Kidney epithelial cell (primary cell): ENCODE results near the gene C6orf89. TPM values are rescaled to one million over a fixed set of nuclear protein-coding genes. Genes with fewer than 3 reads are reported as not detected.
"Not testable (repeated sequence)": the region's sequence is repeated elsewhere in the genome, so short reads cannot be mapped to it uniquely, and the experiment has no call there.

Experiments used
- DNase-seq: peaks from one replicate; pipeline ENCODE4 v3.0.0-alpha.2; 2010; ENCODE audit warnings: low read depth
- H3K27me3 ChIP-seq: 2 replicates; pipeline ENCODE4 v1.6.0; 2011; ENCODE audit warnings: low read length; ENCODE audit not compliant: control insufficient read depth, insufficient read depth
- H3K36me3 ChIP-seq: 2 replicates; pipeline ENCODE4 v1.5.1; 2011; ENCODE audit warnings: low read length; ENCODE audit not compliant: control insufficient read depth, insufficient read depth
- H3K4me3 ChIP-seq: 2 replicates; pipeline ENCODE4 v1.5.1; 2011; ENCODE audit warnings: low read depth, mild to moderate bottlenecking, control low read depth, low read length
- CTCF ChIP-seq: IDR thresholded peaks from 2 replicates; pipeline ENCODE4 v1.5.1; 2011; ENCODE audit warnings: mild to moderate bottlenecking, moderate library complexity, low read length, control low read depth, inconsistent platforms; ENCODE audit not compliant: insufficient read depth, poor library complexity, severe bottlenecking
- total RNA-seq: library from RNA; depleted of rRNA; stranded (reverse); fragments of >200 nt; gene quantifications from 2 replicates; pipeline ENCODE4 v1.2.3, GENCODE V29; 2015

The C6orf89 gene
- total RNA-seq, 1 donor from 2014 or later: 42.5 TPM

GRCh38 chr6:36936824-36937223 is 51.1 kb downstream of the C6orf89 start:
- H3K27me3 ChIP-seq: no peaks in the 10 kb centered on the region
- DNase-seq: no peak
- H3K4me3 ChIP-seq: no peak overlapping the region
- no peak for TF ChIP-seq CTCF
- no peaks in the 10 kb centered on the region for H3K36me3 ChIP-seq

- no peak for DNase-seq
- H3K27me3 ChIP-seq: no peaks in the 10 kb centered on the region
- no peak overlapping the region for H3K4me3 ChIP-seq
- no peaks in the 10 kb centered on the region for H3K36me3 ChIP-seq
- no peak for TF ChIP-seq CTCF
Observed at GRCh38 chr6:36937896-36938295, 52.1 kb downstream of the C6orf89 start.

GRCh38 chr6:36938536-36938935 is 52.8 kb downstream of the C6orf89 start:
- TF ChIP-seq CTCF: no peak
- Histone ChIP-seq H3K4me3 (no peak overlapping the region), H3K27me3 (no peaks in the 10 kb centered on the region), H3K36me3 (no peaks in the 10 kb centered on the region)
- DNase-seq: no peak

- H3K36me3 ChIP-seq, DNase-seq, H3K4me3 ChIP-seq, H3K27me3 ChIP-seq: not testable (repeated sequence)
Observed at GRCh38 chr6:36939005-36939404, 53.3 kb downstream of the C6orf89 start.

GRCh38 chr6:36940027-36940426 is 54.3 kb downstream of the C6orf89 start:
- Histone ChIP-seq H3K27me3 (no peaks in the 10 kb centered on the region), H3K4me3 (no peak overlapping the region), H3K36me3 (no peaks in the 10 kb centered on the region)
- no peak for DNase-seq
- TF ChIP-seq CTCF: no peak

GRCh38 chr6:36941561-36941960 is 55.8 kb downstream of the C6orf89 start:
- H3K27me3 ChIP-seq, H3K36me3 ChIP-seq, H3K4me3 ChIP-seq, DNase-seq: not testable (repeated sequence)

GRCh38 chr6:36942329-36942728 is 56.6 kb downstream of the C6orf89 start:
- not testable (repeated sequence) for H3K27me3 ChIP-seq, DNase-seq, H3K4me3 ChIP-seq, H3K36me3 ChIP-seq
